Measurements from ENCODE around the gene TAGLN.

TAGLN gene

GRCh38 chr11:117222991-117223740 lies 24.0 kb downstream of the TAGLN start:
- DNase-seq (ENCODE audit: low read depth in 2 of 2), result no peak
- no peak for TF ChIP-seq CTCF (IDR thresholded peaks at IDR 0.05; ENCODE audit: low read depth, low read length)
- H3K4me3 ChIP-seq (replicated peaks in 1 of 2; ENCODE audit: low read depth in 2 of 2, low read length in 2 of 2), result no peak overlapping the region

- DNase-seq (ENCODE audit: low read depth in 2 of 2), result no peak
- no peak overlapping the region for H3K4me3 ChIP-seq (replicated peaks in 1 of 2; ENCODE audit: low read depth in 2 of 2, low read length in 2 of 2)
- TF ChIP-seq CTCF (IDR thresholded peaks at IDR 0.05; ENCODE audit: low read depth, low read length), result no peak
Measured at GRCh38 chr11:117223741-117224689, 24.8 kb downstream of the TAGLN start.

- DNase-seq (ENCODE audit: low read depth in 2 of 2), result no peak
- H3K4me3 ChIP-seq (replicated peaks in 1 of 2; ENCODE audit: low read depth in 2 of 2, low read length in 2 of 2), result no peak overlapping the region
- TF ChIP-seq CTCF (IDR thresholded peaks at IDR 0.05; ENCODE audit: low read depth, low read length), result no peak
Measured at GRCh38 chr11:117225553-117226170, 26.5 kb downstream of the TAGLN start.

GRCh38 chr11:117226388-117227385 lies 27.5 kb downstream of the TAGLN start:
- peak; percentile 88 for DNase-seq (ENCODE audit: low read depth in 2 of 2)
- TF ChIP-seq CTCF (IDR thresholded peaks at IDR 0.05; ENCODE audit: low read depth, low read length), result peak; percentile 75
- no peak overlapping the region for H3K4me3 ChIP-seq (replicated peaks in 1 of 2; ENCODE audit: low read depth in 2 of 2, low read length in 2 of 2)

GRCh38 chr11:117228091-117228490 lies 28.9 kb downstream of the TAGLN start:
- no peak for DNase-seq (ENCODE audit: low read depth in 2 of 2)
- TF ChIP-seq CTCF (IDR thresholded peaks at IDR 0.05; ENCODE audit: low read depth, low read length), result no peak
- no peak overlapping the region for H3K4me3 ChIP-seq (replicated peaks in 1 of 2; ENCODE audit: low read depth in 2 of 2, low read length in 2 of 2)

- TF ChIP-seq CTCF (IDR thresholded peaks at IDR 0.05; ENCODE audit: low read depth, low read length), result no peak
- no peak for DNase-seq (ENCODE audit: low read depth in 2 of 2)
- no peak overlapping the region for H3K4me3 ChIP-seq (replicated peaks in 1 of 2; ENCODE audit: low read depth in 2 of 2, low read length in 2 of 2)
Measured at GRCh38 chr11:117229411-117229810, 30.2 kb downstream of the TAGLN start.

All from cardiac fibroblast (primary cell).